GM10266 (cell line): ENCODE data around the gene STARD13.

ENCODE experiments used
- DNase-seq: peaks from one replicate; pipeline ENCODE4 v3.0.0; 2012; ENCODE audit errors: extremely low spot score
- TF ChIP-seq, protein P1 (sequence below): IDR thresholded peaks from 2 replicates; pipeline ENCODE4 v1.5.1; 2012; ENCODE audit warnings: mild to moderate bottlenecking, low read depth; ENCODE audit not compliant: control insufficient read depth, insufficient read depth; ENCODE audit errors: missing control alignments

Gene STARD13

DNA sequence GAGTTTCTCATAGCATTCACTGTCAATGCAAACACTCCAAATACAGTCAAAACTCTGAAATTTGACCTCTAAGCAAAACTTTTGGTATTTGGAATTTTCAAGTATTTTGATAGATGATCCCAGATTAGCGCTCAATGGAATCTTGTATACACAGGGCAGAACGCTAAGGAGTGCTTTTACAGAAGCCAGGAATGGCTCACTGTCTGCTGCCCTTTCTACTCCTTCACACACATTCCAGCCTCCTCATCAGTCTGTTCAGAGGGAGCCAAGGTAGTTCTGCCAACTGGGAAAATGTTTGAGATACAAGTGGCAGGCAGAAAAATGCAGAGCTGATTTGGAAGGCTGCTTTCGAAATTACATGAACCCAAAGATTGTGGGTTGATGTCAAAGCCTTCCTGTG is 4.4 kb upstream of the STARD13 start:
- DNase-seq = no peak
- TF ChIP-seq, protein P1, sequence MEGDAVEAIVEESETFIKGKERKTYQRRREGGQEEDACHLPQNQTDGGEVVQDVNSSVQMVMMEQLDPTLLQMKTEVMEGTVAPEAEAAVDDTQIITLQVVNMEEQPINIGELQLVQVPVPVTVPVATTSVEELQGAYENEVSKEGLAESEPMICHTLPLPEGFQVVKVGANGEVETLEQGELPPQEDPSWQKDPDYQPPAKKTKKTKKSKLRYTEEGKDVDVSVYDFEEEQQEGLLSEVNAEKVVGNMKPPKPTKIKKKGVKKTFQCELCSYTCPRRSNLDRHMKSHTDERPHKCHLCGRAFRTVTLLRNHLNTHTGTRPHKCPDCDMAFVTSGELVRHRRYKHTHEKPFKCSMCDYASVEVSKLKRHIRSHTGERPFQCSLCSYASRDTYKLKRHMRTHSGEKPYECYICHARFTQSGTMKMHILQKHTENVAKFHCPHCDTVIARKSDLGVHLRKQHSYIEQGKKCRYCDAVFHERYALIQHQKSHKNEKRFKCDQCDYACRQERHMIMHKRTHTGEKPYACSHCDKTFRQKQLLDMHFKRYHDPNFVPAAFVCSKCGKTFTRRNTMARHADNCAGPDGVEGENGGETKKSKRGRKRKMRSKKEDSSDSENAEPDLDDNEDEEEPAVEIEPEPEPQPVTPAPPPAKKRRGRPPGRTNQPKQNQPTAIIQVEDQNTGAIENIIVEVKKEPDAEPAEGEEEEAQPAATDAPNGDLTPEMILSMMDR = no peak

DNA sequence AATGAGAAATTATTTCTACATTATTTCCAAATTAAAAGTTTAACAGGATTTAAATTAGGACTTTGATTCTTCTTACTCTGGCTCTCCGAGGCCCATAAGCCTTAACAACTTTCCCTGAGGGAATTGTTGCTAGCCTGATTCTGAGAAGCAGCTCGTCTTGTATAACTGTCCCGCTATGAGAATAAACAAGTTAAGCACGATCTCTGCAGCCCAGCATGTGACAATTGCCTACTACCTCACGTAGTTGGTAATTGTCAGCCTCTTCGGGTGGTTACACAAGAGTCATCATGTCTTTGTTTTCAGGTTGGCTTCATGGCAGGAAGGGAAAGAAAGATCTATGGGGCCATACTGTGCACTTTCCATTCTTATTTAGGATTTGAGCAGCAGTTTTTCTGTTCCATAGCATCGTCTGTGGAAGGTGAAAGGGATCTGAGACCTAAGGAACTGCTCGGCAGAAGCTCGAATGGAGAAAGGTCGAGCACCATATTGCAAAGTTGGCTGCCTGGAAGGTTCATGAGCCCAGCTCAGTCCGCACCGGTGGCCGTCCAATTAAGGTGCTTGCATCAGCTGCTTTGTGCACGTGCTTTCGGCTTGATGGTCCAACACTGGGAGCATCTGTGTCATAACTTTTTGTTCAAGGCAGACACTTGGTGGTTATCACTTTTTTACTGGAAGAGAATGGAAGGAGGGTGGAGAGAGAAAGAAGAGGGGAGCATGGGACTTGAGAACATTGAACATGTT is 1.8 kb upstream of the STARD13 start:
- DNase-seq = no peak
- TF ChIP-seq, protein P1 = no peak

DNA sequence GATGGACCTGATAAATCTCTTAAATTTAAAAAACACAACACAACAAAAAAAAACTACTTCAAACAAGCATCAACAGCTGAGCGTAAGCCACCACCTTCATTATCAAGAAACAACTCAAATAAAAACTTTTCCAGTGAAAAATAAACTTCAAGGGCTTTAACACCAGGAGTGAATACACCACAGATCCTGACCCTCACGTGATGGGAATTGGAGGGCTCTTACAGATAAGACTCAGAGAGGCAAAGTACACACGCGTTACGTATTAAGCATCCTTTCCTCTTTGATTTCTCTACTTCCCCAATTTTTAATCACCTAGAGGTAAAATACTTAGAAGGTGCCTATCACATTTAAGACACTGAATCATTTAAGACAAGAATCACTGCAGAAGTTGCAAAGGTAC is 573 bp upstream of the STARD13 start:
- no peak for DNase-seq
- TF ChIP-seq, protein P1 = no peak

DNA sequence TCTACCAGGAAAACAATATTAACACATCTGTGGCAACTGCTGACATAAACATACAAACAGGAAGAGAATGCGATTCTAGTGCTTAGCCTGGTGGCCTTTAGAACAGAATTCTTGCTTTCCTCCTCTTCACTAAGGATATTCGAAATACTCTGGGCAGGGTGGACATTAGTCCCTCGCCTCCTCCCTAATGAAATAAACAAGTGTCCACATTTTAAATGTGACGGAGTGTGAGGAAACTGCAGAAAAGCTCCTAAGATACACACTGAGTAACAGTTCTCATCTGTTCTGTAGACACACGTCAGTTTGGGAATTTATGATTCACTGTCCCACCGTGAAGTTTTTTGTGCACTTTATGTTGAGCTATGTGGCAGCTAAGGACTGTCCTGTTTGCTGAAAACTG is 639 bp downstream of the STARD13 start:
- TF ChIP-seq, protein P1 = no peak
- no peak for DNase-seq

DNA sequence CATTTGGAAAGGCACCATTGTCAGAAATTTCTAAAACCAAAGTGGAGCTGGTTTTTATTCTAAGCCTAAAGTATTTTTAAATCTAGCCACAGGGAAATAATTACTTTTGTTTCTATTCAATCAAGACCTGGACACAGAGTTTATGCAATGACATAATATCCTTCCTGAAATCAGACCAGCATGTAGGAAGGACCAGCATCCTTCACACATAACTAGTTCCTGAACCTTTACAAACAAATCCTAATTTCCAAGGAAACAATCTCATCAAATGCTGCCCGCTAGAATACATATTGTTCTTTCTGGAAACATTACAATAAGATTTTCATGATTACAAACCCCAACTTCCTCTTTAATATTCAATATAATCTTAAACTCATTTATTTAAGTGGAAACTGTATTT is 1.5 kb downstream of the STARD13 start:
- no peak for DNase-seq
- TF ChIP-seq, protein P1 = no peak

DNA sequence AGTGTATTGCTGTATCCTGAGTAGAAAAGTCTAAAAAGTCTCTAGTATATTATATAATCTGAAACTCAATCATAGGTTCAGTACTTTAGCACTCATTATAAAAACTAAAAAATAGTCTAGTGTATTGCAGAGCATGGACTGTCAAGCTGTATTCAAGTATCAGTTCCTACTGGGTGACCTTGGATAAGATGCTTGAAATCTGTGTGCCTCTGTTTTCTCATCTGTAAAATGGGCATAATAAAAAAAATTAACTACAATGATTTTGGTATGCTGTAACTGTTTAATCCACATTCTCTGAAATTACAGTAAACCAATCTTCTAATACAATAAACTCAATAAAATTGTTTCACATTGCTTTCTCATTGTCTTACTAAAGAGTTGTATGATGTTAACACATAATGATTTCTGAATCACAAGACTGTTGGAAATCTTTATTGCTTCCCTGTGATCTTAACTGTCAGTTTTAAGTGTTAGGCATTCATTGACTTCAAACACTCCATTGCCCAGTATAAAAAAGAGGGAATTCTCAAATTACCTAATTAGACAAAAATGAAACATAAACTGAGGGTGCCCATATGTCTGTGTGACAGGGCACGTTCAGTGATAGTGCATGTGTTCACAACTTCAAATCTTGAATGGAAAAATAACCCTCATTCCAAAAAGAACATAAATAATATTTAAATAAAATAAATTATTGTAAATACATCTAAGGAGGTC is 2.2 kb downstream of the STARD13 start:
- DNase-seq = no peak
- TF ChIP-seq, protein P1 = no peak
